ENCODE results near the gene PDE4B.

PDE4B gene

GRCh38 chr1:66422804-66423203 is 630.1 kb downstream of the PDE4B start:
- Histone ChIP-seq H3K36me3 (ENCODE audit: insufficient read depth, low read length) (no peaks in the 10 kb centered on the region), H3K9me2 (replicated peaks; ENCODE audit: low read depth, low read length) (no peaks in the 10 kb centered on the region), H3F3A (ENCODE audit: low read depth) (no peaks in the 10 kb centered on the region), H3K27me3 (ENCODE audit: insufficient read depth, low read length, poor library complexity, severe bottlenecking) (no peaks in the 10 kb centered on the region), H3K9ac (ENCODE audit: low read depth, low read length, poor library complexity, severe bottlenecking) (no peak overlapping the region), H3K4me3 (ENCODE audit: low read length, poor library complexity, severe bottlenecking) (no peak overlapping the region), H3K4me1 (ENCODE audit: insufficient read depth, low read length, poor library complexity, severe bottlenecking) (no peaks in the 10 kb centered on the region), H3K4me2 (ENCODE audit: low read depth, low read length, poor library complexity, severe bottlenecking) (no peak overlapping the region), H2AFZ (ENCODE audit: low read length) (no peak overlapping the region), H3K79me2 (ENCODE audit: insufficient read depth, low read length) (no peaks in the 10 kb centered on the region), H4K20me1 (ENCODE audit: insufficient read depth, low read length, poor library complexity, severe bottlenecking) (no peaks in the 10 kb centered on the region), H3K9me3 (ENCODE audit: insufficient read depth, low read depth, low read length) (peaks cover 14% of the 10 kb centered on the region; the same call in 1 of the 2 replicates)
- TF ChIP-seq CTCF (conservative IDR thresholded peaks at IDR 0.05; ENCODE audit: low read length) (no peak), EZH2phosphoT487 (IDR thresholded peaks at IDR 0.05; ENCODE audit: borderline replicate concordance) (no peak)

Data from Loucy (cell line).